PC-9 (cell line): ENCODE results near the gene PSMC3IP.

Source experiments
- CTCF ChIP-seq: fragments of 200-600 bp; sonication (generic); conservative IDR thresholded peaks from 2 replicates; pipeline ENCODE4 v1.6.1; 2017; ENCODE audit warnings: mixed run types, antibody characterized with exemption, mild to moderate bottlenecking, moderate library complexity
- EZH2 ChIP-seq: fragments of 200-600 bp; sonication (generic); IDR thresholded peaks from 2 replicates; pipeline ENCODE4 v1.8.0; 2017; ENCODE audit warnings: antibody characterized with exemption, low read depth

GRCh38 chr17:42554250-42555121 lies 23.0 kb downstream of the PSMC3IP start:
- TF ChIP-seq CTCF (no peak), EZH2 (no peak)
